GM23338 (cell line): ENCODE results near the gene ARHGEF28. TPM values are rescaled to one million over a fixed set of nuclear protein-coding genes. Genes with fewer than 3 reads are reported as not detected.

Experiments used
- ATAC-seq: fragments of 200-7000 bp; cut with Tn5 transposase; 3 replicates; pipeline ENCODE4 v1.9.1; 2020
- DNase-seq: peaks from one replicate; pipeline ENCODE4 v3.0.0-alpha.2; 2015; ENCODE audit warnings: low spot score
- H2AFZ ChIP-seq: fragments of 200-600 bp; sonication (generic); 2 replicates; pipeline ENCODE4 v1.8.0; 2016; ENCODE audit warnings: antibody characterized with exemption, mild to moderate bottlenecking, moderate library complexity
- H3F3A ChIP-seq: fragments of 200-600 bp; sonication (generic); replicated peaks from 2 replicates; pipeline ENCODE4 v1.8.0; 2017; ENCODE audit warnings: antibody characterized with exemption, mixed run types, low read depth
- H3K27ac ChIP-seq: fragments of 200-600 bp; sonication (generic); 2 replicates; pipeline ENCODE4 v1.6.1; 2016; ENCODE audit warnings: low read depth
- H3K27me3 ChIP-seq: fragments of 200-600 bp; sonication (generic); 2 replicates; pipeline ENCODE4 v1.8.0; 2016; ENCODE audit warnings: mild to moderate bottlenecking, mixed run types, moderate library complexity; ENCODE audit not compliant: insufficient read depth
- H3K36me3 ChIP-seq: fragments of 200-600 bp; sonication (generic); 2 replicates; pipeline ENCODE4 v1.8.0; 2016; ENCODE audit warnings: mild to moderate bottlenecking; ENCODE audit not compliant: insufficient read depth
- H3K4me1 ChIP-seq: fragments of 200-600 bp; sonication (generic); 2 replicates; pipeline ENCODE4 v1.8.0; 2016; ENCODE audit warnings: mild to moderate bottlenecking, moderate library complexity; ENCODE audit not compliant: insufficient read depth
- H3K4me2 ChIP-seq: fragments of 200-600 bp; sonication (generic); 2 replicates; pipeline ENCODE4 v1.7.1; 2017; ENCODE audit warnings: mixed run types
- H3K4me3 ChIP-seq: fragments of 200-600 bp; sonication (generic); 2 replicates; pipeline ENCODE4 v1.6.1; 2016; ENCODE audit warnings: mixed run types
- H3K79me2 ChIP-seq: fragments of 200-600 bp; sonication (generic); replicated peaks from 2 replicates; pipeline ENCODE4 v1.8.0; 2017; ENCODE audit warnings: mild to moderate bottlenecking; ENCODE audit not compliant: insufficient read depth
- H3K9me2 ChIP-seq: fragments of 200-600 bp; sonication (generic); 2 replicates; pipeline ENCODE4 v1.8.0; 2017; ENCODE audit not compliant: insufficient read depth
- H4K20me1 ChIP-seq: fragments of 200-600 bp; sonication (generic); replicated peaks from 2 replicates; pipeline ENCODE4 v1.8.0; 2017; ENCODE audit warnings: mild to moderate bottlenecking; ENCODE audit not compliant: insufficient read depth
- H3K27ac Mint-ChIP-seq: 2 replicates; pipeline ENCODE4 v1.8.0; 2020; ENCODE audit warnings: inconsistent platforms, mild to moderate bottlenecking, moderate library complexity, mixed read lengths
- H3K27me3 Mint-ChIP-seq: 3 replicates; pipeline ENCODE4 v1.8.0; 2022; ENCODE audit warnings: low read depth, mild to moderate bottlenecking, moderate library complexity, mixed read lengths, inconsistent platforms; ENCODE audit not compliant: insufficient read depth, poor library complexity
- H3K36me3 Mint-ChIP-seq: 3 replicates; pipeline ENCODE4 v1.8.0; 2021; ENCODE audit warnings: low read depth, mild to moderate bottlenecking, inconsistent platforms, moderate library complexity, mixed read lengths
- H3K4me1 Mint-ChIP-seq: 3 replicates; pipeline ENCODE4 v1.8.0; 2020; ENCODE audit warnings: mild to moderate bottlenecking, inconsistent platforms, mixed read lengths
- H3K4me3 Mint-ChIP-seq: 3 replicates; pipeline ENCODE4 v1.8.0; 2021; ENCODE audit warnings: moderate library complexity, mild to moderate bottlenecking, inconsistent platforms, mixed read lengths
- H3K9me3 Mint-ChIP-seq: 3 replicates; pipeline ENCODE4 v1.8.0; 2020; ENCODE audit warnings: moderate library complexity, mild to moderate bottlenecking, inconsistent platforms, mixed read lengths
- CREB1 ChIP-seq: fragments of 250-450 bp; sonication (Bioruptor Pico); IDR thresholded peaks from 2 replicates; pipeline ENCODE4 v1.5.0; 2020; ENCODE audit warnings: low read depth, mild to moderate bottlenecking, moderate library complexity
- CTCF ChIP-seq, 2 experiments: fragments of 200-600 bp in 1 of 2; sonication (generic) in 1 of 2; conservative IDR thresholded peaks; 2 replicates each; pipeline versions ENCODE4 v1.5.1 to v1.6.1; 2016 to 2017; ENCODE audit warnings: antibody characterized with exemption in 2 of 2, low read depth in 2 of 2, mild to moderate bottlenecking in 2 of 2, moderate library complexity in 1 of 2
- ETS1 ChIP-seq: IDR thresholded peaks from 2 replicates; pipeline ENCODE4 v1.6.1; 2016; ENCODE audit warnings: antibody characterized with exemption
- EZH2 ChIP-seq: fragments of 200-600 bp; sonication (generic); IDR thresholded peaks from one replicate; pipeline ENCODE4 v1.8.0; 2017; ENCODE audit warnings: antibody characterized with exemption, mild to moderate bottlenecking, low read depth; ENCODE audit not compliant: unreplicated experiment
- EZH2phosphoT487 ChIP-seq: fragments of 200-600 bp; sonication (generic); IDR thresholded peaks from one replicate; pipeline ENCODE4 v1.8.1; 2018; ENCODE audit warnings: antibody characterized with exemption; ENCODE audit not compliant: unreplicated experiment
- JUNB ChIP-seq: IDR thresholded peaks from one replicate; pipeline ENCODE4 v1.6.1; 2016; ENCODE audit warnings: antibody characterized with exemption; ENCODE audit not compliant: unreplicated experiment
- NANOG ChIP-seq: IDR thresholded peaks from 2 replicates; pipeline ENCODE4 v1.6.1; 2016; ENCODE audit warnings: antibody characterized with exemption, borderline replicate concordance
- POLR2AphosphoS5 ChIP-seq: IDR thresholded peaks from 2 replicates; pipeline ENCODE4 v1.6.1; 2016; ENCODE audit warnings: antibody characterized with exemption, low read depth
- REST ChIP-seq: IDR thresholded peaks from one replicate; pipeline ENCODE4 v1.6.1; 2018; ENCODE audit warnings: antibody characterized with exemption; ENCODE audit not compliant: unreplicated experiment
- STAT1 ChIP-seq: IDR thresholded peaks from one replicate; pipeline ENCODE4 v1.6.1; 2016; ENCODE audit warnings: antibody characterized with exemption; ENCODE audit not compliant: unreplicated experiment
- ZNF114 ChIP-seq: fragments of 250-450 bp; sonication (Bioruptor Pico); IDR thresholded peaks from 2 replicates; pipeline ENCODE4 v1.5.0; 2020; ENCODE audit warnings: mild to moderate bottlenecking, moderate library complexity
- ZNF331 ChIP-seq: fragments of 250-450 bp; sonication (Bioruptor Pico); IDR thresholded peaks from 2 replicates; pipeline ENCODE4 v1.5.0; 2020; ENCODE audit warnings: low read depth, mild to moderate bottlenecking, moderate library complexity
- ZNF462 ChIP-seq: fragments of 250-450 bp; sonication (Bioruptor Pico); IDR thresholded peaks from 2 replicates; pipeline ENCODE4 v1.5.0; 2020; ENCODE audit warnings: mild to moderate bottlenecking, moderate library complexity
- polyA plus RNA-seq: library from polyadenylated mRNA; unstranded; fragments of >200 nt; fragmentation: Nextera tagmentation; extraction: Ambion mirVana; gene quantifications from 2 replicates; pipeline ENCODE4 v1.2.1, GENCODE V29; 2016
- total RNA-seq: library from RNA; depleted of rRNA; stranded (reverse); fragments of >200 nt; shearing (Covaris generic); gene quantifications from 2 replicates; pipeline ENCODE4 v1.2.3, GENCODE V29; 2014

Gene ARHGEF28
- total and polyA plus RNA-seq, 2 experiments from 2014 or later = 0.39 to 1.0 TPM

GRCh38 chr5:73892806-73893205 is 266.8 kb downstream of the ARHGEF28 start:
- no peaks in the 10 kb centered on the region for H3K27me3 ChIP-seq
- Mint-ChIP-seq H3K4me1 (no peaks in the 10 kb centered on the region), H3K4me3 (no peak overlapping the region), H3K27me3 (peaks cover 4% of the 10 kb centered on the region), H3K9me3 (no peaks in the 10 kb centered on the region), H3K36me3 (no peaks in the 10 kb centered on the region), H3K27ac (no peak overlapping the region)
- H4K20me1 ChIP-seq = no peaks in the 10 kb centered on the region
- H3K4me2 ChIP-seq = no peak overlapping the region
- H3K4me1 ChIP-seq = no peaks in the 10 kb centered on the region
- no peaks in the 10 kb centered on the region for H3K36me3 ChIP-seq
- no peaks in the 10 kb centered on the region for H3F3A ChIP-seq
- no peaks in the 10 kb centered on the region for H3K79me2 ChIP-seq
- TF ChIP-seq ZNF331 (CRISPR knock-in tag) (no peak), POLR2AphosphoS5 (no peak), ZNF114 (CRISPR knock-in tag) (no peak), STAT1 (no peak), REST (no peak), ZNF462 (no peak), ETS1 (no peak), CREB1 (CRISPR knock-in tag) (no peak), EZH2phosphoT487 (no peak), EZH2 (no peak), JUNB (no peak), NANOG (no peak), CTCF (conservative IDR thresholded peaks at IDR 0.05; ENCODE audit: low read depth in 2 of 2) (no peak)
- ATAC-seq (no peak), DNase-seq (no peak)
- H2AFZ ChIP-seq = no peak overlapping the region
- peaks cover 6% of the 10 kb centered on the region; the same call in 1 of the 2 replicates for H3K9me2 ChIP-seq
- H3K27ac ChIP-seq = no peak overlapping the region
- no peak overlapping the region for H3K4me3 ChIP-seq
